HG02840 (cell line): ENCODE data around the gene ADAMTS7.
"Not testable (repeated sequence)": the region's sequence is repeated elsewhere in the genome, so short reads cannot be mapped to it uniquely, and the experiment has no call there.

ENCODE experiments used
- ATAC-seq: cut with Tn5 transposase; IDR thresholded peaks from one replicate; pipeline ENCODE4 v1.9.1; 2021; ENCODE audit warnings: mild to moderate bottlenecking, moderate library complexity, moderate number of reproducible peaks; ENCODE audit not compliant: unreplicated experiment, low FRiP score

Gene ADAMTS7

DNA sequence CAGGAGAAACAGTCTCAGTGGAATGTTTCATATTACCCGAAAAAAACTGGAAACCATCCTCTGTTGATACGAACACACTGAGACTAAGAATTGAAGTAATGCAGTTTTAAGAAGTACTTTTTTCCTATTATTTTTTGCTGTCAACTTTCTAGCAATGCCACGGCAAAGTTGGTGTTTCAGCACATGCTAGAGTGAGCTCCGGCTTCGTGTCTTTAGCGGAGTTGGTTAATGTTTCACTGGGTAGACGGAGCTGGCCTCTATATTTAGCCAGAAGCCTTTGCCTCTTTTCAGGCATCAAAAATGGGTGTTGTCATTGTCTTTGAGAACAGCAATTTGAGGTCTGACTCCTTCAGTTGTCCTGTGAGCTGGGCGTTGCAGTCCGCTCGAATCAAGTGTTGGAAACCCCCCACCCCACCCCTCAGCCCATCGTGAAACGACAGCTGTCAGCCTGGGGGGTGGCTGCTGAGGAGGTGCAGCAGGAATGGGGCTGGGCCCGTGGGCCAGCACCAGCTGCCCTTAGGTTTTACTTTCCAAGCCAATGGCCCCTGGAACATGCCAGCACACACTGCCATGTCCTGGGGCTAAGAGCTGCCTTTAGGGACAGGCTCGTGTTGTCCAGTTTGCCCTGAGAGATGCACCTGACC, 56.5 kb downstream of the ADAMTS7 start:
- not testable (repeated sequence) for ATAC-seq

DNA sequence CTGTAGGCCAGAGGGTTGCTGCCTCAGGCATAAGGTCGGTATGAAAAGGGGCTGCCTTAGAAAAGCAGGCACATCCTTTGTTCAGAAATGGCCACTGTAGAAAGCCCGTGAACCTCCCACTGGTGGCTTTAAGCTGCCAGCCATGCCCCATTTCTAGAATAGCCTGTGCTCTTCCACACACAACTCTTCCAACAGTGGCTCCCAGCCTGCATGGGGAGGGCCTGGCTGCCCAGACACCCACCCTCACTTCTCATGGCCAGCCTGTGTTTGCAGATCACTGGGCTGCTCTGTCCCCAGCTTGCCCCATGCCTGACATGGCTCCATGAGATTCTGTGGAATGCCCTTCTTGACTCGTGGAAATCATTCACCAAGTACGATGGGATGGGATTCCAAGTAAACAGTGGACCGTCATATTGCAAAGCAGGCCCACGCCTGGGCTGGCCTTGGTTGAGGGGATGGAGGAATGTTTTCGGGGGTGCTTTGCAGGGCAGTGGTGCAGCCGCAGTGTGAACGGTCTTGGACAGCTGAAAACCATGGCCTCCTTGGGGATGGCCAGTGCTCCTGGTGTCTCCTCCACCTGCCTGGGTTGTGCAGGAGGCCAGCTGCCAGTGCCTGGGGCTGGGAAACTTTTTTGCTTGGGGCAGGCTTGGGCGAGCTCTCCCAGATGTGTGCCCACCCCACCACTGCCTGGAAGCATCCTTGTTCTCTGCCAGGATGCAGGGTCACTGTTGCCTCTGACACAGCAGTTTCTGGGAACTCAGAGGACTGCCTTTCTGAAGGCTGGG, 57.3 kb downstream of the ADAMTS7 start:
- ATAC-seq, result not testable (repeated sequence)

DNA sequence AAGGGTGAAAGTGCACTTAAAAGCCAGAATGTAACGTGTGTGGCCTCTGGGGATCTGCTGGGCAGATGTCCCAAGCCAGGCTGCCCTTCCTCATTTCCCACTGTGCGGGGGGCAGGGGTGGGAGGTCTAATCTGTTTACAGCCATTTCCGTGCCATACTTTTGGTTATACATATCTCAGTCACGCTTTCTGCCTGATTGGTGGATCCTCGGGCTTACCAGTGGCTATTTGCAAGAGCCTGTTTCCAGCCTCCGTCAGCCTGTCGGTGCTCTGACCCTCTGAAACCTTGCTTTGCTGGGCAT, 58.0 kb downstream of the ADAMTS7 start:
- not testable (repeated sequence) for ATAC-seq

DNA sequence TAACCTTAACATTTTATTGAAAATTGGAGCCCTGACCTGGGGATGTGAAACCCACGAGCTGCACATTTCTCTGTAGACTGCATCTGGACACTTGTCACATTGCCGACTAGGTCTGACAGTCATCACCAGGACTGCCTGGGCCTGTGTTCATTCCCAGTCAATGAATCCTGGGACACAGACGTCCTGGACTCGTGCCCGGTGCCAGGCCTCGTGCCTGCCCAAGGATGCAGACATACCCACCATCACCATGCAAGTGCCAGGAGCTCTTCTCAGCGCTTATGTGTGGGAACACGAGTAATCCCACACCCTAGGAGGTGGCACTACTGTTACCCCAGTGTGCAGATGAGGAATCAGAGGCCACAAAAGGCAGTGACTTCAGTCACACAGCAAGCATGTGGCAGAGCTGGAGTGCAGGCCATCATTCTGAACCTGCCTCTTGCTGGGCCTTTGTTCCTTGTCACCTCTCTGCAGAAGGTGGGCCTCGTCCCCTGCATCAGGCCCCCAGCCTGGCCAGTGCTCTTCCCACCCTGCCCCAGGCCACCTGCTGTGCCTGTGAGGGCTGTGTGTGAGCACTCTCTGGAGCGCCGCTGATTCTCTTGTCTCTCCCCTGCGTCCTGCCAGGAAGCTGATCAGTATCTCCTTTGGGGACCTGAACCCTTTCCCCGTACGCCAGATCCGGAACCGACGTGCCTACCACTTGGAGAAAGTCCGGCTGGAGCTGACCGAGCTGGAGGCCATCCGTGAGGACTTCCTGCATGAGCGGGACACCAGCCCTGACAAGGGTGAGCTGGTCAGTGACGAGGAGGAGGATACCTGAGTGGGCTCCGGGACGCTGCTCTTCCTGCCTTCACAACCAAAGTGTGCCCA, 58.5 kb downstream of the ADAMTS7 start:
- ATAC-seq, result no peak

DNA sequence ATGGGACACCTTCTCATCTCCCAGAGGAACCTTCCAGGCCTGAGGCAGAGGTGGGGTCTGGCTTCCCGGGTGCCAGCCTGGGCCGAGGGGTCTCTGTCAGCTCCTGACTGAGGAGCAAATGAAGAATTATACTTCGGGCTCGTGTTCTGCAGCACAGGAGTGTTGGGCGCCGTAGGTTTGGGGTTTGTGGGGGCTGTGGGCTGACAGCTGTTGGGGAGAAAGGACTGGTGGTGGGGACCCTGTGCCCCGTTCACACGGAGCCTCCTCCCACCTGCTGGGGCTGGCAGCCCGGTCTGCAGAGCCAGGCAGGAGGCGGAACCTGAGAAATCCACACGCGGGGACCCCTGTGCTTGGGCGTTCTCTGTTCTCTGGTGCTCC, 59.7 kb downstream of the ADAMTS7 start:
- no peak for ATAC-seq

DNA sequence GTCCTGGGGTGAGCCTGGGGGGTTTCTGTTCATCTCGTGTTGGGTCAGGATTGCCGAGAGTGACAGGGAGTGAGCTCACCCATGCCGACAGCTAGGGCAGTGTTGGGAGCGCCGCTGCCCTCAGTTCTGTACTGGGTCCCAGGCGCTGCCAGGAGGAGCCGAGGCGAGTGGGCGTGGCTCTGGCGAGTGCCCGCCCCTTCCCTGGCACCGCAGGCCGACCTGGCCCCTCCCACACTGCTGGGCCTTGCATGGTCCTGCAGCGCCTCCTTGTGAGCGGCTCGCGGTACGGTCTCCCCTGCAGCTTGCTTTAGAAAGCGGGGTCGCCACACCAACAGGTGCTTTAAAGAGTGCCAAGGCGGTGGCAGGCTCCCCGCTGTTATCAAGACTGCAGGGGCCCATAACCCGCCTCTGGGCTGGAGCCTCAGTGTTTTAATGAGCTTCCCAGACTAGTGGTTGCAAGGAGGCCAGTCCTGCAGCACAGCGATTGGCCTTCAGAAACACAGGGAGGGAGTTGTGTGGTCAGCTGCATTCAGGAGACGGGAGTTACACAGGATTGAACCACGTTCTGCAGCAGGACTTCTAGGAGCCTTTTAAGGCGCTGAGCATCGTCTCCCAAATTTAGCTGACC, 60.2 kb downstream of the ADAMTS7 start:
- peak; percentile 63 for ATAC-seq

DNA sequence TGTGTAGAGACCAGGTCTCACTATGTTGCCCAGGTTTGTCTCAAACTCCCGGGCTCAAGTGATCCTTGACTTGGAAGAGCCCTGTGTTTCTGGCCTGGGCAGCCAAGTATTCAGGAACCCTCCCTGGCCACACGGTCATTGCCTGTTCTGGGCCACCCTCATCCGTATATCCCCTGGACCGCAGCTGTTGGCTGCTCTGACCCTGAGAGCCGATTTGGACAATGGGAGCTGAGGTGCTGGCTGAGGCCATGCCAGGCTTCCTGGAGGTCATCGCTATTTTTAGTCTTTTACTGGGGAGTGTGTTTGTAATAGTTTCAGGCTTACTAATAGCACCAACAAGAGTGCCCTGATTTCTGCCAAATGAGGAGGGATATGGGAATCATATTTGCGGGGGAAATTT, 60.7 kb downstream of the ADAMTS7 start:
- ATAC-seq, result no peak

DNA sequence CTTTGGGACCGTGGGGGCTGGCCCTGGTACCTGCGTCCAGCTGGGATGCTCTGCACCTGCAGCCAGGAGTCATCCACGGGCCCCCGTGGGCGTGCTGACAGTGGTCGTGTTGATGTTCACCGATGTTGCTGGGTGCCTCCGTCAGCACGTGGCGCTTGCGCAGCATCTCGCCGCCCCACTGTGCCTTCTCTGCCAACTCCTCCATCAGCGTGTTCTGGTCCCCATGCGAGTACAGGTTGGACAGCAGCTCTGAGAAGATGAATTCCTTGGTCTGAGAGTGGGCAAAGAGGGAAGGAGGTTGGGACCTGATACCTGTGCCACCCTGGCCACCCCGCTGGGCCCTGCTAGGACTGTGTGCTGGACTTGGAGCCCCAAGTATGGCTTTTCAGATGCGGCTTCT, 61.4 kb downstream of the ADAMTS7 start:
- ATAC-seq, result no peak

DNA sequence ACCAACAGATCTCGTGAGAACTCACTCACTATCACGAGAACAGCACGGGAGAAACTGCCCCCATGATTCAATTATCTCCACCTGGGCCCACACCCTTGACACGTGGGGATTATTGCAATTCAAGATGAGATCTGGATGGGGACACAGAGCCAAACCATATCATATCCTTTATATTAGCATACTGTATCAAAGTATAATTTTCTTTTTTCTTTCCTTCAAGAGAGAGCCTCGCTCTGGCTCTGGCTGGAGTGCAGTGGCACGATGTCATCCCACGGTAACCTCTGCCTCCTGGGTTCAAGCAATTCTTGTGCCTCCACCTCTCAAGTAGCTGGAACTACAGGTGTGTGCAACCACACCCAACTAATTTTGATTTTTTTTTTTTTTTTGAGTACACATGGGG, 63.4 kb downstream of the ADAMTS7 start:
- ATAC-seq, result not testable (repeated sequence)

DNA sequence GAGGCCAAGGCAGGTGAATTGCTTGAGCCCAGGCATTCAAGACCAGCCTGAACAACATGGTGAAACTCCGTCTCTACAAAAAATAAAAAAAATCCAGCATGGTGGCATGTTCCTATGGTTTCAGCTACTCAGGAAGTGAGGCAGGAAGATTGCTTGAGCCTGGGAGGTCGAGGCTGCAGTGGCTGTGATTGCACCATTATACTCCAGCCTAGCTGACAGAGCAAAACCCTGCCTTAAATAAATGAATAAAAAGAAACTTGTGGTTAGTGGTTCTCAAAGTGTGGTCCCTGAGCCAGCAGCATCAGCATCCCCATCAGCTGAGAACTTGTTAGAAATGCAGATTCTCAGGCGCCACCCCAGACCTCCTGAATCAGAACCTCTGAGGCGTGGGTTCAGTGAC, 69.6 kb downstream of the ADAMTS7 start:
- ATAC-seq, result not testable (repeated sequence)

DNA sequence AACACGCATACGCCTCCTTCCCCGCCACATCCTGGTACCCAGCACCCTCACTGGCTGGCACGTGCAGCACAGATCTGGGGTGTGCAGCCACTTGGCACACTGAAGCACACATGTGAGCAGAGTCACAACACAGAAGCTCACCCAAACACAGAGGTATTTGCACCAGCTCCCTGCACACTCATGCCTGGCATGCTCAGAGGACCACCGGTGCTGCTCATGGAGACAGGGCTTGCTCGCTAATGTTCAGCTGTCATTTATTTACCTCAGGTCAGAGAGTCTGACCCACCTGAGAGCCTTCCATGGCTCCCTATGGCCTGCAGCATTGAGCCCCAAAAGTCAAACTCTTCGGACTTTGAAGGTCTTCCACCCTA, 70.4 kb downstream of the ADAMTS7 start:
- no peak for ATAC-seq

DNA sequence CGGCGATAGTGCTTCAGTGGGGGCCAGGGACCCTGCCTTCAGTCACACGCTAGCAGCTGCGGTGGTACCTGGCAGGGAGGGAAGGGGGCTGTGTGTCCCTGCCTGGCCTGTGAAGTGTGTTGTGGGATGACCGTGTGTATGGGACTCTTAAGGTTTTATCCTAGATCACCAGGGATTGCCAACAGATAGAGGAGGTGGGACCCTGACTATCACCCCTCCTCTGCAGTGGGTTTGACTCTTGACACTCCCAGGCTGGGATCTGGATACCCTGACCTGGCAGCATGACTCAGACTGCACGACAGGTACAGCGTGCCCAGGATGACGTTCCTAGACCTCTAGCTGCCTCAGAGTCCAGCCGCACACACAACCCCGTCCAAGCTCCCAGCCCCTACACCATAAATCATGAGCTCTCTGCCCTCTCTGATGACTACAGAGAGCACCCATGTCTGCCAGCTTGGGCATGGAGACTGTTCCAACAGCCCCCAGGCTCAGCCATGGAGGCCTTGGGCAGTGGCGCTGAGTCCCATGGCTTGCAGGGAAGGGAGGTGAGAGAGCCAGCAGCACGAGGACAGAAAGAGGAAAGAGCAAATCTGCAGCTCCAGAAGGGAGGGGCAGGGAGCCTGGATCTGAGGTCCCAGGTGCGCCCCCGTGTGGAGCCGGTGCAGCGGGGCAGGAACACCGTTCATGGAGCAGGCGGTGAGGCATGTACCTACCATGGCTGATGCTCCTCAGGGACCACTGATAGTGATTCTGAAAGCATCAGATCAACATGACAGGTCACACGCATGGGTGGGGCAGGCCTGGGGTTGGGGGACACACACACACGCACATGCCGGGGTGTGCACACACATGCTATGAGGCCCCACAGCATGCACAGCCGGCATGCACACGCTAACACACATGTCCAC, 71.0 kb downstream of the ADAMTS7 start:
- no peak for ATAC-seq

DNA sequence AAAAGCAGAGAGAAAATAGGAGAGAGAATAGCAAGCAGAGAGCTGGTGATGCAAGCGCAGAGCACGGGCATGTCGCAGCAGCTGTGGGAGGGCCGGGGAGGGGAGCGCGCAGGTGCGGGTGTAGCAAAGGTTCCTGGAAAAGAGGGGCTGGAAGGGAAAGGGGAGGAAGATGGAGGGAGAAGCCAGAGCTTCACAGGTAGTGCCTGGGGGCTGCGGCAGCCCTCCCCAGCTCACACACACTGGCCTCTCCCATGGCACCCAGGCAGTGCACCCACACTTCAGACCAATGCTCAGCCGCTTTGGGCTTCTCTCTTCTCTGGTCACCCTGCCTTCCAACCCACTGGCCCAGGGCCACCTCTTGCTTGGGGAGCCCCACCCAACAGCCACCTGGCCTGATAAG, 72.1 kb downstream of the ADAMTS7 start:
- ATAC-seq, result no peak

DNA sequence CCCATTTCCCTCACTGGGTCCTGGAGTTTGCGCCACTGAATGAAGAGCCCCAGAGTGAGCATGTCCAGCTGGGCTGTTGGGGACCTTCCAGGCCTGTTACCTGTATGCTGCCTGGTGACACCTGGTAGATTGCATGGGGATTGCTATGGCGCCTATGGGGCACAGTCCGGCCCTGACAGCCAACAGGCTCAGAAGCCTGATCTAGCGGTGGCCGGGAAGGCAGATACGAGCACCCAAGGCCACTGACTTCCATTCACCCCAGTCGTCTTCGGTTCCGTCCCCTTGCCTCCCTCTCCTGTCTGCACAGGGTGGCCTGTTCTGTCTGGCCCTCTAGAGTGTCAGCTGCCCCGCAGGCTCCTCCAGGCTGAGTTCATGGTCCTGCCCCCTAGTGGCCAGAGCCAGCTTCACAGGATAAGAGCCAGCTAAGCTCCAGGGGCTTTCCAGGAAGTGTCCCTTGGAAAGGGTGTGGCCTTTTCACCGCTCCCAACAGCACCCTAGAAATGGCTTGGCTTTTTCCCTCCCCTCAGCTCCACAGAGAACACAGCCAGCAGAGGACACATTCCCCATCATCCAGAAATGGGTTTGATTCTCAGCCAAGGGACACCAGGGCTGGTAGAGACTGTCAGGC, 73.2 kb downstream of the ADAMTS7 start:
- not testable (repeated sequence) for ATAC-seq

DNA sequence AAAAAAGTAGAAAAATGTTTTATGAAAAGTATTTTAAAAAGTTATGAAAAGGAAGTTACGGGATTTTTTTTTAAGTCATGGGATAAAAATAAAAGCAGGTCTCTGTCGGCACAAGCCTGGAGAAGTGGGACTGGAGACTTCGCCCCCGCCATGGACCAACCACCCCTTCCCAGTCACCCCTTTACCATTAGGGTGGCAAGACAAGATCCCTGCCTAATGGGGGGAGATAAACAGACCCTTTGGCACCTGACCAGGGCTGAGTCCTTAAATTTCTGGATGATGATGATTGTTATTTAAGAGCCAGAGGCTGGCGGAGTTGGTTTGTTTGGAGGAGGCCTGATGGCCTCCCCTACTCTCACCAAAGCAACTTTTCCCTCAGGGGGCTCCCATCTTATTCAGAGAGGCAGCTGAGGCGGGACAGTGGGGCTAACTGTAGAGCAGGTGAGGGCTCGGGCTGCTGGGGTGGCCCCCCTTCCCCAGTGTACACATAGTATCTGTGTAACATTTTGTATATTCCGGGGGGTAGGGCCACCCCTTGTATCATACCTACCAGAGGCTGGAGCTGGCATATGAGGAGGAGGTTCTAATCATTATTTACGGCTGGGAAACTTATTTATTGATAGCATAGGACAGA, 74.0 kb downstream of the ADAMTS7 start:
- no peak for ATAC-seq

DNA sequence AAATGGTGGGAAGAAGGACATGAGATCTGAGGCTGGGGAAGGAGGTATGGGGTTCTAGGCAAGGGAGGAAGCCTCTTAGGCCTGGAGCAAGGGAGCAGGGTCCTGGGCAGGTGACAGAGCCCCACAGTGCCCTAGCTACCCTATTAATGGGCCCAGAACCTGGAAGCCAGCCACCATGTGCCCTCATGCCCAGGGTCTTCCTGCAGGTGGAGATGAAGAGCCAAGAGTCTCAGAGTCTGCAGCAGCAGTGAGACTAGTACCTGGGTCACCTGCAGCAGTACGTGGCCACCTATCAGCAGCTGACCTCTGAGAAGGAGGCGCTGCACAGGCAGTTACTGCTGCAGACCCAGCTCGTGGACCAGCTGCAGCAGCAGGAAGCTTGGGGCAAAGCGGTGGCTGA, 75.0 kb downstream of the ADAMTS7 start:
- ATAC-seq, result not testable (repeated sequence)

DNA sequence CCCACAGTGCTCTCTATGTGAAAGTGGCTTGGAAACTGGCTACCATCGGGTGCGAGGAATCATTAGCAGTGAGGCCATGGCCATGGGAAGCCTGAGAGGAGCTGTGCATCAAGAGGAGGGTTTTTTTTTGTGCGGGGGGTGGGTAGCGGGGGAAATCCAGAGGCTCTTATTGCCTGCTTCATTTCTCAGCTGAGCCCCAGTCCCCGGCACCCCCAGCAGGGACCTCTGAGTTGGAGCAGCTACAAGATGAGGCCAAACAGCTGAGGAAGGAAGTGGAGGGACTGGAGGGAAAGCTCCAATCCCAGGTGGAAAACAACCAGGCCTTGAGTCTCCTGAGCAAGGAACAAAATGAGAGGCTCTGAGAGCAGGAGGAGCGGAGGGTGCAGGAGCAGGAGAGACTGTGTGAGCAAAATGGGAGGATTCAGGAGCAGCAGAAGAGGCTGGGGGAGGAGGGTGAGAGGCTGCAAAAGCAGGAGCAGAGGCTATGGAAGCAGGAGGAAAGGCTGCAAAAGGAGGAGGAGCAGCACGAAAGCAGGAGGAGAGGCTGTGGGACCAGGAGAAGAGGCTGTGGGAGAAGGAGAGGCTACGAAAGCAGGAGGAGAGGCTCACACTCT, 76.7 kb downstream of the ADAMTS7 start:
- no peak for ATAC-seq

DNA sequence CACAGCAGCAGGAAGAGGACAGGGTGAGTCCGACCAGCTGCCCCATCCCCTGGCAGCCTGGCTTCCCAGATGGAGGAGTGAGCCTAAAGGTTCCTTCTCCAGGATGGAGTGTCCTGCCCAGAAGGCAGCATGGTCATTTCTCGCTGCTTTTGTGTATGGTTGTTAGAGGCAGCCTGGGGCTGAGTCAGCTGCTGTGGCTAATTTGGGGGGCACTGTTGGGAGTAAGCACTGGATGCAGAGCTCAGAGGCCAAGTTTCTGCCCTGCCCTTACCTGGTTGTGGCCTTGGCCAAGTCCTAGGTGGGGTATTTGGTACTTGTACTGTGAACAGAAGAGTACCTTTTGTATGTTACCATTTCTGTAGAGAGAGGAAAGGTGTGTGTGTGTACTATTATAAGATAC, 78.6 kb downstream of the ADAMTS7 start:
- ATAC-seq, result no peak

DNA sequence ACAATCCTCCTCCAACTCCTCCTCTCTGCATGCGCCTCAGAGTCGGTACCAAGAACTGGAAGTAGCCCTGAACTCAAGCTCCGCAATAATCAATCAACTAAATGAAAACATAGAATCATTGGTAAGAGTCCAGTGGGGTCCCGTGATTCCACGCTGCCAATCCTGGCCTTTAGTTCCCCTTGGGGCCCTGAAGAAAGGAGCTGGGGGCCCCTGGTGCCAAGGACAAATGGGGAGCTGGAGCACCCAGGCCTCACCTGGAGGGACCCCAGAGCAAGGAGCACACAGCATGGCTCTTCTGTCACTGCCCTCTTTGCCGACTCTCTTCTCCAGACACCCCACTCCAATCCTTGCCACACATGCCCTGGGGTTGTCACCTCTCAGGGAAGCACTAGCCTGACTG, 80.3 kb downstream of the ADAMTS7 start:
- no peak for ATAC-seq
